ENCODE results near the gene UTY. TPM values are rescaled to one million over a fixed set of nuclear protein-coding genes. Genes with fewer than 3 reads are reported as not detected.

The UTY gene
- total and polyA plus RNA-seq, 2 donors (not counting 3 experiments of a cell fraction or from before 2014, with no cell fraction given): 4.8 to 17.9 TPM

GRCh38 chrY:13398876-13399275 lies 81.0 kb downstream of the UTY start:
- Histone ChIP-seq H3K36me3 (ENCODE audit: control insufficient read depth in 2 of 2, extremely low read depth in 1 of 2, insufficient read depth in 2 of 2, low read length in 2 of 2) (no peaks in the 10 kb centered on the region), H2AFZ (ENCODE audit: low read depth, low read length) (no peak overlapping the region), H3K9me1 (replicated peaks; ENCODE audit: control insufficient read depth, extremely low read depth, insufficient read depth, low read length) (no peaks in the 10 kb centered on the region), H3K9ac (replicated peaks; ENCODE audit: extremely low read depth, insufficient read depth, low read length) (no peak overlapping the region), H3K9me3 (replicated peaks; ENCODE audit: control insufficient read depth, insufficient read depth, low read length) (no peaks in the 10 kb centered on the region), H4K20me1 (replicated peaks; ENCODE audit: control insufficient read depth, extremely low read depth, insufficient read depth, low read length) (no peaks in the 10 kb centered on the region), H3K4me1 (ENCODE audit: control insufficient read depth, extremely low read depth, insufficient read depth, low read length) (no peaks in the 10 kb centered on the region), H3K79me2 (ENCODE audit: control insufficient read depth, insufficient read depth, low read length) (no peaks in the 10 kb centered on the region), H3K4me3 (replicated peaks in 1 of 3; ENCODE audit: insufficient read depth in 1 of 3, low read depth in 1 of 3, low read length in 3 of 3) (no peak overlapping the region), H3K27ac (ENCODE audit: insufficient read depth, low read depth, low read length) (no peak overlapping the region), H3K27me3 (ENCODE audit: control insufficient read depth in 2 of 2, insufficient read depth in 2 of 2, low read length in 2 of 2) (no peaks in the 10 kb centered on the region), H3K4me2 (ENCODE audit: insufficient read depth, low read length) (no peak overlapping the region)
- no peak for FAIRE-seq
- ChIA-PET CTCF (no interaction called here), POLR2A (no interaction called here)
- no TSS peak for BruUV-seq (replicated peaks)
- TF ChIP-seq JUN (IDR thresholded peaks at IDR 0.05; ENCODE audit: borderline replicate concordance, insufficient read depth, insufficient read length, low read depth) (no peak), GATA2 (IDR thresholded peaks at IDR 0.05; ENCODE audit: insufficient read depth, insufficient read length, low read depth, low read length) (no peak), FOS (IDR thresholded peaks at IDR 0.05; ENCODE audit: borderline replicate concordance, insufficient read depth, low read length) (no peak), CTCF (IDR thresholded peaks at IDR 0.05; ENCODE audit: extremely low read depth in 1 of 2, insufficient read depth in 1 of 2, low read depth in 1 of 2, low read length in 2 of 2) (no peak), MAX (IDR thresholded peaks at IDR 0.05; ENCODE audit: insufficient read depth, insufficient read length) (no peak), POLR2AphosphoS5 (IDR thresholded peaks at IDR 0.05; ENCODE audit: insufficient read depth, low read depth, low read length) (no peak), POLR2A (IDR thresholded peaks at IDR 0.05; ENCODE audit: low read depth, low read length) (no peak), EZH2 (IDR thresholded peaks at IDR 0.05; ENCODE audit: borderline replicate concordance, low read depth, low read length, severe bottlenecking) (no peak), MYC (IDR thresholded peaks at IDR 0.05; ENCODE audit: low read depth, low read length) (no peak)
- dilution Hi-C loops (cut with MboI; ENCODE audit: extremely low pct_ligation_motif_present, low sequenced_read_pairs) (no loop called here), intact Hi-C loops (cut with micrococcal nuclease) (no loop called here)
- no peak for DNase-seq (ENCODE audit: low read depth, low spot score)
